ENCODE measurements around the gene R3HCC1L.
"Not testable (repeated sequence)": the region's sequence is repeated elsewhere in the genome, so short reads cannot be mapped to it uniquely, and the experiment has no call there.

GRCh38 chr10:98182351-98182915 lies 48.0 kb downstream of the R3HCC1L start:
- not testable (repeated sequence) for TF ChIP-seq CTCF (IDR thresholded peaks at IDR 0.05); REST (IDR thresholded peaks at IDR 0.05; ENCODE audit: insufficient read depth in 1 of 2, low read depth in 2 of 2, low read length in 1 of 2)

All from Panc1 (cell line).